Astrocyte (in vitro differentiated cells and primary cell): ENCODE data around the gene SAE1. TPM values are rescaled to one million over a fixed set of nuclear protein-coding genes. Genes with fewer than 3 reads are reported as not detected.
A peak's percentile ranks its signal among the peaks of the same experiment; 100 is the strongest.

Experiments used
- DNase-seq: peaks from one replicate; pipeline ENCODE4 v3.0.0-alpha.2; 2010; ENCODE audit warnings: low read depth
- FAIRE-seq: peaks from 2 replicates; lab custom pipeline; 2011; peaks lifted over from hg19 to GRCh38; lab: Jason Lieb, UNC
- H2AFZ ChIP-seq: 2 replicates; pipeline ENCODE4 v1.6.0; 2012; ENCODE audit warnings: low read depth, low read length, inconsistent platforms
- H3K27ac ChIP-seq: 2 replicates; pipeline ENCODE4 v1.5.1; 2011; ENCODE audit warnings: low read depth, low read length, inconsistent platforms
- H3K27me3 ChIP-seq: 2 replicates; pipeline ENCODE4 v1.6.0; 2011; ENCODE audit warnings: low read length, inconsistent platforms; ENCODE audit not compliant: insufficient read depth
- H3K36me3 ChIP-seq: 2 replicates; pipeline ENCODE4 v1.5.1; 2011; ENCODE audit warnings: low read length, inconsistent platforms; ENCODE audit not compliant: insufficient read depth
- H3K4me1 ChIP-seq: 2 replicates; pipeline ENCODE4 v1.5.1; 2011; ENCODE audit warnings: low read length, inconsistent platforms; ENCODE audit not compliant: insufficient read depth
- H3K4me2 ChIP-seq: 2 replicates; pipeline ENCODE4 v1.6.0; 2012; ENCODE audit warnings: low read length, inconsistent platforms
- H3K4me3 ChIP-seq: 2 replicates; pipeline ENCODE4 v1.5.1; 2011; ENCODE audit warnings: low read depth, mild to moderate bottlenecking, low read length, inconsistent platforms; ENCODE audit not compliant: insufficient read depth
- H3K79me2 ChIP-seq: 2 replicates; pipeline ENCODE4 v1.6.0; 2012; ENCODE audit warnings: mild to moderate bottlenecking, low read length, inconsistent platforms; ENCODE audit not compliant: insufficient read depth
- H3K9ac ChIP-seq: 2 replicates; pipeline ENCODE4 v1.6.0; 2012; ENCODE audit warnings: mild to moderate bottlenecking, low read length, inconsistent platforms
- H3K9me3 ChIP-seq: 2 replicates; pipeline ENCODE4 v1.5.1; 2012; ENCODE audit warnings: low read depth, mild to moderate bottlenecking, low read length, inconsistent platforms; ENCODE audit not compliant: insufficient read depth
- H4K20me1 ChIP-seq: 2 replicates; pipeline ENCODE4 v1.6.0; 2012; ENCODE audit warnings: low read length, inconsistent platforms; ENCODE audit not compliant: insufficient read depth
- H3K27ac Mint-ChIP-seq: one replicate; pipeline ENCODE4 v1.8.0; 2021; ENCODE audit warnings: mild to moderate bottlenecking, mixed read lengths; ENCODE audit not compliant: unreplicated experiment
- H3K27me3 Mint-ChIP-seq: one replicate; pipeline ENCODE4 v1.8.0; 2021; ENCODE audit warnings: low read depth, mixed read lengths; ENCODE audit not compliant: unreplicated experiment
- H3K36me3 Mint-ChIP-seq: one replicate; pipeline ENCODE4 v1.8.0; 2021; ENCODE audit warnings: low read depth, mixed read lengths; ENCODE audit not compliant: unreplicated experiment
- H3K4me1 Mint-ChIP-seq: one replicate; pipeline ENCODE4 v1.8.0; 2021; ENCODE audit warnings: low read depth, mixed read lengths; ENCODE audit not compliant: unreplicated experiment
- H3K4me3 Mint-ChIP-seq: one replicate; pipeline ENCODE4 v1.8.0; 2021; ENCODE audit warnings: mild to moderate bottlenecking, moderate library complexity, mixed read lengths; ENCODE audit not compliant: unreplicated experiment
- H3K9me3 Mint-ChIP-seq: one replicate; pipeline ENCODE4 v1.8.0; 2021; ENCODE audit warnings: mild to moderate bottlenecking, mixed read lengths; ENCODE audit not compliant: unreplicated experiment
- CTCF ChIP-seq: IDR thresholded peaks from 2 replicates; pipeline ENCODE4 v1.5.1; 2011; ENCODE audit warnings: low read depth, mild to moderate bottlenecking, inconsistent platforms, low read length, moderate library complexity; ENCODE audit not compliant: insufficient read depth
- EZH2 ChIP-seq: IDR thresholded peaks from 2 replicates; pipeline ENCODE4 v1.6.1; 2012; ENCODE audit warnings: mild to moderate bottlenecking, low read length, inconsistent platforms; ENCODE audit not compliant: insufficient read depth
- total RNA-seq: library from RNA; stranded (reverse); gene quantifications from 2 replicates; pipeline ENCODE4 v1.2.1, GENCODE V29; 2021

Gene SAE1
- total RNA-seq, 1 donor from 2014 or later = 133 TPM

GRCh38 chr19:47112166-47112996 lies 18.3 kb upstream of the SAE1 start:
- Histone ChIP-seq H3K4me1 (peaks cover 34% of the 10 kb centered on the region), H3K4me3 (peak overlapping the region; percentile 90), H3K79me2 (peaks cover 44% of the 10 kb centered on the region), H3K36me3 (no peaks in the 10 kb centered on the region), H3K4me2 (peak overlapping the region; percentile 98), H3K9ac (peak overlapping the region; percentile 100), H3K27me3 (no peaks in the 10 kb centered on the region), H2AFZ (peak overlapping the region; percentile 20), H3K27ac (peak overlapping the region; percentile 100), H4K20me1 (peaks cover 13% of the 10 kb centered on the region), H3K9me3 (no peaks in the 10 kb centered on the region)
- H3K9me3 Mint-ChIP-seq = no peaks in the 10 kb centered on the region
- FAIRE-seq (no peak), DNase-seq (peak; percentile 73)
- peaks cover 31% of the 10 kb centered on the region for H3K4me1 Mint-ChIP-seq
- H3K27me3 Mint-ChIP-seq = no peaks in the 10 kb centered on the region
- TF ChIP-seq EZH2 (no peak), CTCF (no peak)
- peak overlapping the region; percentile 99 for H3K4me3 Mint-ChIP-seq
- peak overlapping the region; percentile 100 for H3K27ac Mint-ChIP-seq
- peaks cover 4% of the 10 kb centered on the region for H3K36me3 Mint-ChIP-seq

- TF ChIP-seq CTCF = no peak
- TF ChIP-seq EZH2 = no peak
- peaks cover 4% of the 10 kb centered on the region for H3K36me3 Mint-ChIP-seq
Measured at GRCh38 chr19:47112997-47113849, 17.4 kb upstream of the SAE1 start, which contains the start of gene ZC3H4. Gene ZC3H4, minus strand, starts transcription at chr19:47113776. Its CDS starts 1,192 bp downstream, at chr19:47112584.

More at GRCh38 chr19:47112997-47113849, 17.4 kb upstream of the SAE1 start, which contains the start of gene ZC3H4:
- FAIRE-seq (peak; percentile 67), DNase-seq (peak; percentile 96)
- H2AFZ ChIP-seq = peak within 1 kb of the TSS; percentile 33
- peaks cover 37% of the 10 kb centered on the region for H3K79me2 ChIP-seq
- no peaks in the 10 kb centered on the region for H3K9me3 Mint-ChIP-seq
- H3K9ac ChIP-seq = peak within 1 kb of the TSS; percentile 100
- H3K4me1 ChIP-seq = peaks cover 26% of the 10 kb centered on the region
- H3K4me3 Mint-ChIP-seq = peak within 1 kb of the TSS; percentile 95
- H3K27me3 ChIP-seq = no peaks in the 10 kb centered on the region
- no peaks in the 10 kb centered on the region for H3K36me3 ChIP-seq
- peak within 1 kb of the TSS; percentile 90 for H3K4me3 ChIP-seq
- H3K4me1 Mint-ChIP-seq = peaks cover 24% of the 10 kb centered on the region
- H3K9me3 ChIP-seq = no peaks in the 10 kb centered on the region
- H3K27me3 Mint-ChIP-seq = no peaks in the 10 kb centered on the region
- peaks cover 11% of the 10 kb centered on the region for H4K20me1 ChIP-seq
- peak within 1 kb of the TSS; percentile 100 for H3K27ac Mint-ChIP-seq
- H3K4me2 ChIP-seq = peak within 1 kb of the TSS; percentile 98
- H3K27ac ChIP-seq = peak within 1 kb of the TSS; percentile 100
